Measurements from ENCODE around the gene PNMA6E. TPM values are rescaled to one million over a fixed set of nuclear protein-coding genes. Genes with fewer than 3 reads are reported as not detected.

Gene PNMA6E
- total and polyA plus RNA-seq, 2 donors (not counting 1 experiment from before 2014, with no cell fraction given), result not detected

- Histone ChIP-seq H3K4me1 (ENCODE audit: control insufficient read depth in 2 of 2, insufficient read depth in 2 of 2, low read length in 2 of 2) (no peaks in the 10 kb centered on the region), H3K27me3 (replicated peaks in 1 of 4; ENCODE audit: control extremely low read depth in 1 of 4, control insufficient read depth in 3 of 4, insufficient read depth in 4 of 4, low read length in 3 of 4) (no peaks in the 10 kb centered on the region), H3K79me2 (ENCODE audit: control insufficient read depth, insufficient read depth, low read length) (no peaks in the 10 kb centered on the region), H3K27ac (ENCODE audit: low read length in 2 of 2) (no peak overlapping the region), H3K9me3 (ENCODE audit: control extremely low read depth in 1 of 3, control insufficient read depth in 2 of 3, insufficient read depth in 1 of 3, low read length in 2 of 3) (peaks cover 0 to 5% (median 0%) of the 10 kb centered on the region in 3 donors), H3K9ac (ENCODE audit: low read length) (no peak overlapping the region), H4K20me1 (ENCODE audit: control insufficient read depth, insufficient read depth, low read length, poor library complexity, severe bottlenecking) (no peaks in the 10 kb centered on the region), H3K36me3 (replicated peaks in 1 of 2; ENCODE audit: control extremely low read depth in 1 of 2, control insufficient read depth in 1 of 2, extremely low read depth in 1 of 2, insufficient read depth in 2 of 2, low read length in 1 of 2) (no peaks in the 10 kb centered on the region), H2AFZ (ENCODE audit: insufficient read depth, low read depth, low read length, poor library complexity, severe bottlenecking) (no peak overlapping the region), H3K4me3 (ENCODE audit: control extremely low read depth in 1 of 5, extremely low read depth in 1 of 5, insufficient read depth in 1 of 5, low read depth in 2 of 5, low read length in 4 of 5) (no peak overlapping the region), H3K4me2 (replicated peaks; ENCODE audit: low read depth, low read length, poor library complexity, severe bottlenecking) (no peak overlapping the region)
- no peak overlapping the region for H3K27ac Mint-ChIP-seq
- ATAC-seq (ENCODE audit: low read depth), result no peak
- intact Hi-C loops (cut with micrococcal nuclease), result no loop called here
- no peaks in the 10 kb centered on the region for H3K9me3 Mint-ChIP-seq (ENCODE audit: insufficient read depth)
- ChIA-PET POLR2A (no interaction called here), CTCF (no interaction called here)
- TF ChIP-seq EZH2 (IDR thresholded peaks at IDR 0.05; ENCODE audit: borderline replicate concordance, insufficient read depth, low read depth, low read length, poor library complexity, severe bottlenecking), result no peak
- no peak for TF ChIP-seq CTCF (IDR thresholded peaks at IDR 0.05)
- peaks cover 3% of the 10 kb centered on the region for H3K27me3 Mint-ChIP-seq
- H3K4me3 Mint-ChIP-seq, result no peak overlapping the region
- no peaks in the 10 kb centered on the region for H3K4me1 Mint-ChIP-seq
- DNase-seq, result no peak
- 85% methylated on average over 10 of the region's 17 CpGs for WGBS (ENCODE audit: insufficient coverage)
Observed at GRCh38 chrX:153433781-153434285, 32.7 kb upstream of the PNMA6E start.

- WGBS (ENCODE audit: insufficient coverage), result 96% methylated on average over 4 of the region's 12 CpGs
- intact Hi-C loops (cut with micrococcal nuclease), result no loop called here
- ATAC-seq (ENCODE audit: low read depth), result no peak
- Histone ChIP-seq H4K20me1 (ENCODE audit: control insufficient read depth, insufficient read depth, low read length, poor library complexity, severe bottlenecking) (no peaks in the 10 kb centered on the region), H3K36me3 (replicated peaks in 1 of 2; ENCODE audit: control extremely low read depth in 1 of 2, control insufficient read depth in 1 of 2, extremely low read depth in 1 of 2, insufficient read depth in 2 of 2, low read length in 1 of 2) (no peaks in the 10 kb centered on the region), H3K27me3 (replicated peaks in 1 of 4; ENCODE audit: control extremely low read depth in 1 of 4, control insufficient read depth in 3 of 4, insufficient read depth in 4 of 4, low read length in 3 of 4) (no peaks in the 10 kb centered on the region), H3K4me3 (ENCODE audit: control extremely low read depth in 1 of 5, extremely low read depth in 1 of 5, insufficient read depth in 1 of 5, low read depth in 2 of 5, low read length in 4 of 5) (no peak overlapping the region), H3K9ac (ENCODE audit: low read length) (no peak overlapping the region), H3K4me2 (replicated peaks; ENCODE audit: low read depth, low read length, poor library complexity, severe bottlenecking) (no peak overlapping the region), H2AFZ (ENCODE audit: insufficient read depth, low read depth, low read length, poor library complexity, severe bottlenecking) (no peak overlapping the region), H3K27ac (ENCODE audit: low read length in 2 of 2) (no peak overlapping the region), H3K4me1 (ENCODE audit: control insufficient read depth in 2 of 2, insufficient read depth in 2 of 2, low read length in 2 of 2) (no peaks in the 10 kb centered on the region), H3K79me2 (ENCODE audit: control insufficient read depth, insufficient read depth, low read length) (no peaks in the 10 kb centered on the region), H3K9me3 (ENCODE audit: control extremely low read depth in 1 of 3, control insufficient read depth in 2 of 3, insufficient read depth in 1 of 3, low read length in 2 of 3) (peaks cover 0 to 5% (median 0%) of the 10 kb centered on the region in 3 donors)
- no peak overlapping the region for H3K27ac Mint-ChIP-seq
- no peaks in the 10 kb centered on the region for H3K4me1 Mint-ChIP-seq
- H3K4me3 Mint-ChIP-seq, result no peak overlapping the region
- ChIA-PET POLR2A (no interaction called here), CTCF (no interaction called here)
- no peak for TF ChIP-seq CTCF (IDR thresholded peaks at IDR 0.05)
- TF ChIP-seq EZH2 (IDR thresholded peaks at IDR 0.05; ENCODE audit: borderline replicate concordance, insufficient read depth, low read depth, low read length, poor library complexity, severe bottlenecking), result no peak
- H3K9me3 Mint-ChIP-seq (ENCODE audit: insufficient read depth), result no peaks in the 10 kb centered on the region
- H3K27me3 Mint-ChIP-seq, result peaks cover 3% of the 10 kb centered on the region
- no peak for DNase-seq
Observed at GRCh38 chrX:153433161-153433680, 32.1 kb upstream of the PNMA6E start.

Data from B cell (primary cell).